ENCODE data around the gene REEP1. TPM values are rescaled to one million over a fixed set of nuclear protein-coding genes. Genes with fewer than 3 reads are reported as not detected.

REEP1 gene
- total and polyA plus RNA-seq, 2 of the 8 experiments (the other 6 are each of a cell fraction or from before 2014, with no cell fraction given), result 0.74 to 1.5 TPM

DNA sequence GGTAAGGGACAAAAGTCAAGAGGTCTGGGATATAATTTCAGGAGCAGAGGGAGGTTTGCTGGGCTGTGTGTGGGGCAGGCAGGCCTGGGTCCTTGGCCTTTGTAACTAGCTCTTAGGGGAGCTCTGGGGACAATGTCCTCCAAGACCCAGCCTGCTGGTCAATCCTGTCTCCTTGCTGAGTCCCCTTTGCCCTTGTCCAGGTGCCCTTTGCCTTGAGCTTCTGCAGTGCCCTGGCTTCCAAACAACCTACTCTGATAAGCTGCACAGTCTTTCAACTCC is 30.0 kb upstream of the REEP1 start:
- no peaks in the 10 kb centered on the region for H3K23me2 ChIP-seq (ENCODE audit: low read depth, low read length)
- FAIRE-seq, result no peak
- no peak overlapping the region for H3K23ac ChIP-seq (ENCODE audit: insufficient read length)
- no peak for DNase-seq (ENCODE audit: low read depth in 1 of 2, low spot score in 2 of 2)
- H4K8ac ChIP-seq (ENCODE audit: extremely low read depth, insufficient read depth, low read length), result no peak overlapping the region
- no peak overlapping the region for H3K4me2 ChIP-seq (ENCODE audit: insufficient read depth in 1 of 2, low read depth in 2 of 2, low read length in 2 of 2)
- H3K27me3 ChIP-seq (replicated peaks in 1 of 4; ENCODE audit: control insufficient read depth in 3 of 4, extremely low read depth in 1 of 4, insufficient read depth in 3 of 4, low read length in 3 of 4), result no peaks in the 10 kb centered on the region
- H3K14ac ChIP-seq (ENCODE audit: insufficient read length), result no peak overlapping the region
- CTCF ChIA-PET (ENCODE audit: partially characterized antibody), result interaction anchor here (0.5 to 6.0 kb wide), 9 partner anchors 11 to 178 kb away, joined by 3 to 51 read pairs (median 6); no protein-coding TSS in a partner anchor
- H3K9me3 ChIP-seq (ENCODE audit: insufficient read depth in 2 of 2, low read depth in 1 of 2, low read length in 1 of 2), result peaks cover 3 to 4% of the 10 kb centered on the region in 2 experiments; a peak in 2 of 4 replicates
- TF ChIP-seq, protein P1, sequence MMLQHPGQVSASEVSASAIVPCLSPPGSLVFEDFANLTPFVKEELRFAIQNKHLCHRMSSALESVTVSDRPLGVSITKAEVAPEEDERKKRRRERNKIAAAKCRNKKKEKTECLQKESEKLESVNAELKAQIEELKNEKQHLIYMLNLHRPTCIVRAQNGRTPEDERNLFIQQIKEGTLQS (IDR thresholded peaks at IDR 0.05; ENCODE audit: insufficient read depth, low read depth, low read length), result no peak
- H2BK12ac ChIP-seq (ENCODE audit: low read depth, low read length), result no peak overlapping the region
- H4K91ac ChIP-seq (replicated peaks; ENCODE audit: insufficient read length, low read length), result no peak overlapping the region
- H3K4me1 ChIP-seq (replicated peaks in 1 of 4; ENCODE audit: control insufficient read depth in 3 of 4, insufficient read depth in 4 of 4, low read length in 3 of 4), result no peaks in the 10 kb centered on the region
- H2BK5ac ChIP-seq (ENCODE audit: low read depth, low read length), result no peak overlapping the region
- no peak overlapping the region for H4K5ac ChIP-seq (ENCODE audit: insufficient read length, low read depth, low read length)
- no peak overlapping the region for H3K9ac ChIP-seq (replicated peaks in 1 of 4; ENCODE audit: extremely low read depth in 1 of 4, low read depth in 3 of 4, low read length in 3 of 4)
- no peaks in the 10 kb centered on the region for H4K20me1 ChIP-seq (replicated peaks in 1 of 2; ENCODE audit: control insufficient read depth in 1 of 2, insufficient read depth in 2 of 2, low read length in 2 of 2)
- H3K18ac ChIP-seq (ENCODE audit: extremely low read depth, low read length), result no peak overlapping the region
- H3K4ac ChIP-seq (replicated peaks; ENCODE audit: insufficient read length, low read depth, low read length), result no peak overlapping the region
- no peaks in the 10 kb centered on the region for H3K79me1 ChIP-seq (ENCODE audit: low read depth, low read length)
- no peak overlapping the region for H2BK20ac ChIP-seq (ENCODE audit: low read length)
- no peaks in the 10 kb centered on the region for H3K36me3 ChIP-seq (ENCODE audit: control insufficient read depth in 2 of 4, insufficient read depth in 4 of 4, low read length in 3 of 4)
- no peak overlapping the region for H2BK120ac ChIP-seq (replicated peaks; ENCODE audit: low read depth, low read length)
- no peak overlapping the region for H2AK5ac ChIP-seq (ENCODE audit: low read depth, low read length)
- H3K27ac ChIP-seq (ENCODE audit: low read depth, low read length), result no peak overlapping the region
- POLR2A ChIA-PET (ENCODE audit: partially characterized antibody), result interaction anchor here (0.6 kb wide), 1 partner anchor 175 kb away, joined by 3 read pairs; no protein-coding TSS in a partner anchor
- H2BK15ac ChIP-seq (ENCODE audit: low read length), result no peak overlapping the region
- no peak overlapping the region for H3K4me3 ChIP-seq (ENCODE audit: extremely low read depth in 1 of 4, insufficient read depth in 2 of 4, low read depth in 3 of 4, low read length in 4 of 4)
- H2AFZ ChIP-seq (ENCODE audit: low read length), result no peak overlapping the region
- H3K56ac ChIP-seq (replicated peaks; ENCODE audit: insufficient read length, low read depth, low read length), result no peak overlapping the region
- no peaks in the 10 kb centered on the region for H3K79me2 ChIP-seq (ENCODE audit: control insufficient read depth in 1 of 2, insufficient read depth in 2 of 2, low read length in 2 of 2)

Measured in H1 (cell line).